Neural progenitor cell (in vitro differentiated cells): Measurements from ENCODE around the gene PDC.

Source experiments
- EZH2 ChIP-seq: fragments of 200-600 bp; sonication (generic); IDR thresholded peaks from 2 replicates; pipeline ENCODE4 v1.6.1; 2017; ENCODE audit warnings: antibody characterized with exemption, mild to moderate bottlenecking, moderate library complexity
- TF ChIP-seq, protein P1 (sequence below): fragments of 200-600 bp; sonication (generic); IDR thresholded peaks from 2 replicates; pipeline ENCODE4 v1.5.1; 2017; ENCODE audit warnings: antibody characterized with exemption, mild to moderate bottlenecking

- TF ChIP-seq, protein P1, sequence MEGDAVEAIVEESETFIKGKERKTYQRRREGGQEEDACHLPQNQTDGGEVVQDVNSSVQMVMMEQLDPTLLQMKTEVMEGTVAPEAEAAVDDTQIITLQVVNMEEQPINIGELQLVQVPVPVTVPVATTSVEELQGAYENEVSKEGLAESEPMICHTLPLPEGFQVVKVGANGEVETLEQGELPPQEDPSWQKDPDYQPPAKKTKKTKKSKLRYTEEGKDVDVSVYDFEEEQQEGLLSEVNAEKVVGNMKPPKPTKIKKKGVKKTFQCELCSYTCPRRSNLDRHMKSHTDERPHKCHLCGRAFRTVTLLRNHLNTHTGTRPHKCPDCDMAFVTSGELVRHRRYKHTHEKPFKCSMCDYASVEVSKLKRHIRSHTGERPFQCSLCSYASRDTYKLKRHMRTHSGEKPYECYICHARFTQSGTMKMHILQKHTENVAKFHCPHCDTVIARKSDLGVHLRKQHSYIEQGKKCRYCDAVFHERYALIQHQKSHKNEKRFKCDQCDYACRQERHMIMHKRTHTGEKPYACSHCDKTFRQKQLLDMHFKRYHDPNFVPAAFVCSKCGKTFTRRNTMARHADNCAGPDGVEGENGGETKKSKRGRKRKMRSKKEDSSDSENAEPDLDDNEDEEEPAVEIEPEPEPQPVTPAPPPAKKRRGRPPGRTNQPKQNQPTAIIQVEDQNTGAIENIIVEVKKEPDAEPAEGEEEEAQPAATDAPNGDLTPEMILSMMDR: no peak
- TF ChIP-seq EZH2: no peak
These were observed 35.4 kb upstream of the PDC start for GRCh38 chr1:186496171-186496851.
